ENCODE results near the gene ATP2B3.
A peak's percentile ranks its signal among the peaks of the same experiment; 100 is the strongest.

The ATP2B3 gene

GRCh38 chrX:153517423-153517822 is at the start of gene ATP2B3:
TSS of gene ATP2B3 (plus strand) at chrX:153517642. CDS start at chrX:153536248, 18,606 bp downstream.
- DNase-seq (ENCODE audit: low read depth in 2 of 2) = no peak

GRCh38 chrX:153468008-153468580 is 49.3 kb upstream of the ATP2B3 start:
- DNase-seq (ENCODE audit: low read depth in 2 of 2) = no peak

GRCh38 chrX:153469811-153470410 is 47.5 kb upstream of the ATP2B3 start:
- DNase-seq (ENCODE audit: low read depth in 2 of 2) = no peak

- peak; percentile 75 to 76 for DNase-seq (ENCODE audit: low read depth in 2 of 2)
Measured at GRCh38 chrX:153470411-153471363, 46.8 kb upstream of the ATP2B3 start, which contains the start of gene HAUS7. TSS of gene HAUS7 (minus strand) at chrX:153470576. CDS start at chrX:153470557, 19 bp downstream.

- no peak for DNase-seq (ENCODE audit: low read depth in 2 of 2)
Measured at GRCh38 chrX:153471663-153472280, 45.7 kb upstream of the ATP2B3 start.

GRCh38 chrX:153473126-153473525 is 44.3 kb upstream of the ATP2B3 start:
- no peak for DNase-seq (ENCODE audit: low read depth in 2 of 2)

- DNase-seq (ENCODE audit: low read depth in 2 of 2) = no peak
Measured at GRCh38 chrX:153474266-153474665, 43.2 kb upstream of the ATP2B3 start.

- peak; percentile 22 to 26 for DNase-seq (ENCODE audit: low read depth in 2 of 2)
Measured at GRCh38 chrX:153474718-153475117, 42.7 kb upstream of the ATP2B3 start.

GRCh38 chrX:153475271-153475670 is 42.2 kb upstream of the ATP2B3 start:
- no peak for DNase-seq (ENCODE audit: low read depth in 2 of 2)

GRCh38 chrX:153475751-153476281 is 41.6 kb upstream of the ATP2B3 start:
- DNase-seq (ENCODE audit: low read depth in 2 of 2) = no peak

- DNase-seq (ENCODE audit: low read depth in 2 of 2) = no peak
Measured at GRCh38 chrX:153476666-153477363, 40.6 kb upstream of the ATP2B3 start.

GRCh38 chrX:153477364-153477857 is 40.0 kb upstream of the ATP2B3 start:
- no peak for DNase-seq (ENCODE audit: low read depth in 2 of 2)

- no peak for DNase-seq (ENCODE audit: low read depth in 2 of 2)
Measured at GRCh38 chrX:153477901-153478300, 39.5 kb upstream of the ATP2B3 start.

GRCh38 chrX:153478746-153479145 is 38.7 kb upstream of the ATP2B3 start:
- no peak for DNase-seq (ENCODE audit: low read depth in 2 of 2)

- no peak for DNase-seq (ENCODE audit: low read depth in 2 of 2)
Measured at GRCh38 chrX:153481043-153481442, 36.4 kb upstream of the ATP2B3 start.

GRCh38 chrX:153482376-153483015 is 34.9 kb upstream of the ATP2B3 start:
- DNase-seq (ENCODE audit: low read depth in 2 of 2) = no peak

GRCh38 chrX:153485396-153486080 is 31.9 kb upstream of the ATP2B3 start:
- no peak for DNase-seq (ENCODE audit: low read depth in 2 of 2)

- no peak for DNase-seq (ENCODE audit: low read depth in 2 of 2)
Measured at GRCh38 chrX:153486171-153486570, 31.3 kb upstream of the ATP2B3 start.

GRCh38 chrX:153487590-153488071 is 29.8 kb upstream of the ATP2B3 start:
- no peak for DNase-seq (ENCODE audit: low read depth in 2 of 2)
